Esophagus muscularis mucosa (tissue), 4 donors: Measurements from ENCODE around the gene MEIS2.

Source experiments
- CTCF ChIP-seq, 3 experiments: fragments of 200-600 bp in 2 of 3; fragments of 450-650 bp in 1 of 3; sonication (generic) in 2 of 3; IDR thresholded peaks; one replicate each; pipeline ENCODE4 v1.5.1; 2017 to 2019; ENCODE audit warnings: antibody characterized with exemption in 3 of 3, mild to moderate bottlenecking in 2 of 3, moderate library complexity in 1 of 3
- EP300 ChIP-seq: sonication (generic); formaldehyde crosslinking; IDR thresholded peaks from one replicate; pipeline ENCODE4 v1.6.1; 2017; ENCODE audit warnings: antibody characterized with exemption
- POLR2A ChIP-seq: fragments of 450-650 bp; IDR thresholded peaks from one replicate; pipeline ENCODE4 v1.6.1; 2017; ENCODE audit warnings: antibody characterized with exemption, moderate library complexity, mild to moderate bottlenecking, low read depth
- POLR2AphosphoS5 ChIP-seq, 2 donors: sonication (generic); formaldehyde crosslinking; IDR thresholded peaks; one replicate each; pipeline ENCODE4 v1.6.1; 2017; ENCODE audit warnings: antibody characterized with exemption in 2 of 2

- TF ChIP-seq CTCF (IDR thresholded peaks at IDR 0.05) (no peak), POLR2A (no peak), POLR2AphosphoS5 (IDR thresholded peaks at IDR 0.05) (no peak), EP300 (no peak)
Measured at GRCh38 chr15:36967929-36968328, 132.4 kb downstream of the MEIS2 start.
